Activated CD4-positive, alpha-beta memory T cell treated with anti-CD3 and anti-CD28 coated beads for 36 hours (primary cell): ENCODE measurements around the gene DPP10. TPM values are rescaled to one million over a fixed set of nuclear protein-coding genes. Genes with fewer than 3 reads are reported as not detected.

Source experiments
- CTCF ChIA-PET: fragments of 350-600 bp; sonication (Branson Sonifier 250); formaldehyde crosslinking; loops from one replicate; lab custom pipeline; 2021; ENCODE audit warnings: antibody characterized with exemption, inconsistent platforms; lab: Charles Lee
- POLR2A ChIA-PET: fragments of 350-600 bp; sonication (Branson Sonifier 250); formaldehyde crosslinking; loops from one replicate; lab custom pipeline; 2021; ENCODE audit warnings: antibody characterized with exemption; lab: Charles Lee
- DNase-seq: peaks from one replicate; pipeline ENCODE4 v3.0.0-alpha.2; 2020
- H3K27ac Mint-ChIP-seq: one replicate; pipeline ENCODE4 v1.8.0; 2021; ENCODE audit warnings: mixed read lengths
- H3K27me3 Mint-ChIP-seq: one replicate; pipeline ENCODE4 v1.8.0; 2021; ENCODE audit warnings: mixed read lengths
- H3K36me3 Mint-ChIP-seq: one replicate; pipeline ENCODE4 v1.8.0; 2021; ENCODE audit warnings: mixed read lengths
- H3K4me1 Mint-ChIP-seq: one replicate; pipeline ENCODE4 v1.8.0; 2021; ENCODE audit warnings: low read depth, mixed read lengths
- H3K4me3 Mint-ChIP-seq: one replicate; pipeline ENCODE4 v1.8.0; 2021; ENCODE audit warnings: mild to moderate bottlenecking, mixed read lengths
- H3K9me3 Mint-ChIP-seq: one replicate; pipeline ENCODE4 v1.8.0; 2021; ENCODE audit warnings: mixed read lengths
- intact Hi-C: fragments of 100-400 bp; cut with micrococcal nuclease; formaldehyde crosslinking; loops from one replicate; pipeline ENCODE4 v1.15.1; 2023
- total RNA-seq, 2 experiments: library from RNA; stranded (reverse); gene quantifications; one replicate each; pipeline ENCODE4 v1.2.3, GENCODE V29; 2021

Gene DPP10
- total RNA-seq, 2 experiments from 2014 or later, result not detected

DNA sequence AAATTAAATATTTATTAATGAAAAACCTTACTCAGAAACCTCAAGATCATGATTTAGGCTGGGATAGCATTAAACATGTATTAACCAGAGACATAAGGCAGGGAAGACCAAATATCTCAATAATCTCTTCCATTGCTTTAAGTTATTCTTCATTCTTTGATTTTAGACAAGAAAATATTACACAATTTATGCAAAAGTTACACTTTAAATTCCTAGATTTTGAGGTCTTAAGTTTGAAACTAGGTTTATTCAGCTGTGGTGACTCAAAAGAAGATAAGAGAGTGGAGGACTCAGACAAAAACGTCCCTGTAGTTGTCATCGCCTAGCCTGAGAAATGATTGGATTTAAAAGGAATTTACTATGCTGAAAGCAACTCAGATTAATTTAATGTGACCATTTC is 1110.3 kb downstream of the DPP10 start:
- intact Hi-C loops, result no loop called here
- no peak overlapping the region for H3K27ac Mint-ChIP-seq
- no peaks in the 10 kb centered on the region for H3K36me3 Mint-ChIP-seq
- ChIA-PET CTCF (no interaction called here), POLR2A (no interaction called here)
- no peaks in the 10 kb centered on the region for H3K27me3 Mint-ChIP-seq
- DNase-seq, result no peak
- no peak overlapping the region for H3K4me3 Mint-ChIP-seq
- no peaks in the 10 kb centered on the region for H3K4me1 Mint-ChIP-seq
- H3K9me3 Mint-ChIP-seq, result peaks cover 23% of the 10 kb centered on the region

GRCh38 chr2:115554153-115554552 is 1111.7 kb downstream of the DPP10 start:
- ChIA-PET CTCF (no interaction called here), POLR2A (no interaction called here)
- H3K4me3 Mint-ChIP-seq, result no peak overlapping the region
- peaks cover 15% of the 10 kb centered on the region for H3K9me3 Mint-ChIP-seq
- intact Hi-C loops, result no loop called here
- H3K36me3 Mint-ChIP-seq, result no peaks in the 10 kb centered on the region
- H3K4me1 Mint-ChIP-seq, result no peaks in the 10 kb centered on the region
- DNase-seq, result no peak
- no peak overlapping the region for H3K27ac Mint-ChIP-seq
- no peaks in the 10 kb centered on the region for H3K27me3 Mint-ChIP-seq

DNA sequence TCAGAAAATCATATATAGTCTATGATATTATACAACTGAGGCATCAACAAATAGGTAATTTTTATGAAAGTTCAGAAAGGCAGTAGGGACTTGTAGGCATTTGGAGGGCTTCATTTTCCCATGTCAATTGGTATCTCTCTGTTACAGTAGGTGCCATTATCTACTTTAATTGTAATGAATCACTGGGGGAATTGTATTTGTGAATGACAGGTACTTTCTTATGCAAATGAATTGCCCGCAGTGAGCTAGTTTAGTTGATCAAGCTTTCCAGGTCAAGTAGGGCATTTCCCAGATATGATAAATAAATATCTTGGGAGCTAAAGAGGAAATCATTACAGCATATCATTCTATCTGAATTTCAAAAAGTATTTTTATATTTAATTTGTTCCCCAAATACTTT is 1116.3 kb downstream of the DPP10 start:
- Mint-ChIP-seq H3K27ac (no peak overlapping the region), H3K4me3 (no peak overlapping the region), H3K9me3 (peaks cover 12% of the 10 kb centered on the region), H3K27me3 (no peaks in the 10 kb centered on the region), H3K36me3 (no peaks in the 10 kb centered on the region), H3K4me1 (no peaks in the 10 kb centered on the region)
- DNase-seq, result no peak
- CTCF ChIA-PET, result no interaction called here
- intact Hi-C loops, result no loop called here
- POLR2A ChIA-PET, result no interaction called here

- ChIA-PET CTCF (no interaction called here), POLR2A (no interaction called here)
- Mint-ChIP-seq H3K27ac (no peak overlapping the region), H3K36me3 (no peaks in the 10 kb centered on the region), H3K4me1 (no peaks in the 10 kb centered on the region), H3K9me3 (peaks cover 15% of the 10 kb centered on the region), H3K27me3 (no peaks in the 10 kb centered on the region), H3K4me3 (no peak overlapping the region)
- intact Hi-C loops, result no loop called here
- DNase-seq, result no peak
Observed at GRCh38 chr2:115560666-115561065, 1118.2 kb downstream of the DPP10 start.

DNA sequence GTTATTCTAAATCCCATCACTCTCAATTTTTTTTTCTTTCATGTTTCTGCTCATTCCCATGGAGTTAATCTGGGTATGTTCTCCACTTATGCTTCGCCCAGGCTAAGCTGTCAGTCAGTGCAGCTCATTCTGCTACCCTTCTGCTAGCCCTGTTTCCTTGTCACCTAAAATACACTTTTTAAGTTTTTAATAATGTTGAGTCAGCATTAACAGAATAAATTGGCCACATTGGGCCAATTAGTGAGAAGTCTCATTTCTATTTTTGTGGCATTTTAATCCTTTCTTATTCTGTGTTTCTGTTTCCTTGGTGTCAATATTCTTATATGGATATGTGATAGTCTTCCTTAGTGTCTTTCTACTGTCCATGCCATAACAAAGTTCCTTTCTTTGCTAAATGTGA is 1126.2 kb downstream of the DPP10 start:
- H3K4me3 Mint-ChIP-seq, result no peak overlapping the region
- peaks cover 13% of the 10 kb centered on the region for H3K9me3 Mint-ChIP-seq
- H3K4me1 Mint-ChIP-seq, result no peaks in the 10 kb centered on the region
- H3K27ac Mint-ChIP-seq, result no peak overlapping the region
- H3K36me3 Mint-ChIP-seq, result no peaks in the 10 kb centered on the region
- no peaks in the 10 kb centered on the region for H3K27me3 Mint-ChIP-seq
- POLR2A ChIA-PET, result no interaction called here
- intact Hi-C loops, result no loop called here
- CTCF ChIA-PET, result no interaction called here
- DNase-seq, result no peak

GRCh38 chr2:115569547-115569946 is 1127.1 kb downstream of the DPP10 start:
- no peaks in the 10 kb centered on the region for H3K36me3 Mint-ChIP-seq
- no peak overlapping the region for H3K27ac Mint-ChIP-seq
- CTCF ChIA-PET, result no interaction called here
- no peaks in the 10 kb centered on the region for H3K27me3 Mint-ChIP-seq
- intact Hi-C loops, result no loop called here
- H3K9me3 Mint-ChIP-seq, result peaks cover 22% of the 10 kb centered on the region
- no peak for DNase-seq
- H3K4me3 Mint-ChIP-seq, result no peak overlapping the region
- POLR2A ChIA-PET, result no interaction called here
- no peaks in the 10 kb centered on the region for H3K4me1 Mint-ChIP-seq

DNA sequence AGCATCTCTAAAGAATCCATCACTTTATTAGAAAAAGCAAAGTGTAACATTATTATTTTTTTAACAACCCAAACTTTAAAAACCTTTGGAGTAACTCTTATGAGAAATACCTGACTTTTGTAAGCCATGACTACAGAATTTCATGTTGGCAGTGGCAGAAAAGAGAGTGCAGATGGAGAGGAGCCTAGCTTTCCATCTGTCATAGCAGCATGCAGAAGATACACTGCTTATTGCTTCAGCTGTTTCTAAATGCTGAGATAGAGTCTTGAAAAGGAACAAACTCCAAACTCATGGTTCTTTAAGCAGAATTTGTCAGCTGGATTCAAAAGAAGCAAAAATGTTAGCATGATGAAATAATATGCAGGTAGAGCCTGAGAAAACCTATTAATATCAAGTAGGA is 1130.3 kb downstream of the DPP10 start:
- POLR2A ChIA-PET, result no interaction called here
- no peak overlapping the region for H3K27ac Mint-ChIP-seq
- H3K27me3 Mint-ChIP-seq, result no peaks in the 10 kb centered on the region

GRCh38 chr2:115573756-115574155 is 1131.3 kb downstream of the DPP10 start:
- ChIA-PET CTCF (no interaction called here), POLR2A (no interaction called here)
- no peak overlapping the region for H3K27ac Mint-ChIP-seq
- peaks cover 11% of the 10 kb centered on the region for H3K9me3 Mint-ChIP-seq
- no peak for DNase-seq
- no peaks in the 10 kb centered on the region for H3K4me1 Mint-ChIP-seq
- no peaks in the 10 kb centered on the region for H3K27me3 Mint-ChIP-seq
- no peaks in the 10 kb centered on the region for H3K36me3 Mint-ChIP-seq
- intact Hi-C loops, result no loop called here
- H3K4me3 Mint-ChIP-seq, result no peak overlapping the region

More for the DNA sequence above, 1130.3 kb downstream of the DPP10 start:
- intact Hi-C loops, result no loop called here
- Mint-ChIP-seq H3K36me3 (no peaks in the 10 kb centered on the region), H3K9me3 (peaks cover 14% of the 10 kb centered on the region), H3K4me3 (no peak overlapping the region), H3K4me1 (no peaks in the 10 kb centered on the region)
- CTCF ChIA-PET, result no interaction called here
- no peak for DNase-seq

DNA sequence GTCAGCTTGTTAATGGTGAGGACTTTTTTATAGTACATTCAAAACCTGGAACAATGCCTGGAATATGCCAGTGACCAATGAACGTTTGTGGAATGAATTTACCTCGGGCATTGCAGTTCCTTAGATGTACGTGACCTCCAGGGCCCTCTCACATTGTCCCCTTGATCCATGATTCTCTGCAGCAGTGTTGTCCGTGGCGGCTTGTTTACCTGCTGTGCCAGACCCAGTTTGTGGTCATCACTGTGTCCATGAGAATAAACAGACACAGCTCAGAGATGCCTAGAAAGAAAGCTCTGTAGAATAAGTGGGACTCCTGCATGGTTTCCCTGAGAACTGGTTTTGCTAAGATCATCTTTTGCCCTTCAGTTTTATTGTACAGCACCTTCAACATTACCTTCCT is 1132.2 kb downstream of the DPP10 start:
- Mint-ChIP-seq H3K27ac (no peak overlapping the region), H3K4me1 (no peaks in the 10 kb centered on the region), H3K36me3 (no peaks in the 10 kb centered on the region), H3K4me3 (no peak overlapping the region), H3K9me3 (peaks cover 11% of the 10 kb centered on the region), H3K27me3 (no peaks in the 10 kb centered on the region)
- intact Hi-C loops, result no loop called here
- ChIA-PET CTCF (no interaction called here), POLR2A (no interaction called here)
- DNase-seq, result no peak

DNA sequence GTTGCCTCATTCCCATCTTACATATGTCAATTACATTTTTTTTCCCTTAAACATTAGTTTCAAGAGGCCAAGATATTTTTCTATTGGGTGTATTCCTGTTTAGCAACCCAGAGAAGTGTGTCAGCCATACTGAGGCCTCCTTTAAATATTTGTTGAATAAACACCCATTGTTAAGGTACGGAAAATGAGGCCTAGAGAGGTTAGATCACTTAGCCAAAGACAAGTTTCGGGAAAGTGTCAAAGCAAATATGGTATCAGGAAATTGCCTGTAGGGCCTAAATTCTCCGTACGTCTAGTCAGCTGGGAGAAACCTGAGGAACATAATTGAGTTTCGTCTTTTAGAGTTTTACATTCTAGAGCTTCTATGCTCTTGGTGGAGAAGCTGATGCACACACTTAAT is 1138.3 kb downstream of the DPP10 start:
- Mint-ChIP-seq H3K27me3 (no peaks in the 10 kb centered on the region), H3K27ac (no peak overlapping the region), H3K36me3 (no peaks in the 10 kb centered on the region), H3K9me3 (peaks cover 22% of the 10 kb centered on the region), H3K4me1 (no peaks in the 10 kb centered on the region), H3K4me3 (no peak overlapping the region)
- CTCF ChIA-PET, result no interaction called here
- intact Hi-C loops, result no loop called here
- POLR2A ChIA-PET, result no interaction called here
- DNase-seq, result no peak

- CTCF ChIA-PET, result no interaction called here
- POLR2A ChIA-PET, result no interaction called here
- intact Hi-C loops, result no loop called here
- Mint-ChIP-seq H3K36me3 (no peaks in the 10 kb centered on the region), H3K4me3 (no peak overlapping the region), H3K27ac (no peak overlapping the region), H3K9me3 (peaks cover 25% of the 10 kb centered on the region), H3K27me3 (no peaks in the 10 kb centered on the region), H3K4me1 (no peaks in the 10 kb centered on the region)
- no peak for DNase-seq
Observed at GRCh38 chr2:115584507-115584906, 1142.1 kb downstream of the DPP10 start.

GRCh38 chr2:115596659-115597375 is 1154.4 kb downstream of the DPP10 start:
- Mint-ChIP-seq H3K27me3 (no peaks in the 10 kb centered on the region), H3K9me3 (peaks cover 24% of the 10 kb centered on the region), H3K4me1 (no peaks in the 10 kb centered on the region), H3K27ac (no peak overlapping the region), H3K36me3 (peaks cover 3% of the 10 kb centered on the region), H3K4me3 (no peak overlapping the region)
- POLR2A ChIA-PET, result no interaction called here
- CTCF ChIA-PET, result no interaction called here
- no peak for DNase-seq
- intact Hi-C loops, result no loop called here

- Mint-ChIP-seq H3K9me3 (peaks cover 18% of the 10 kb centered on the region), H3K36me3 (no peaks in the 10 kb centered on the region), H3K4me1 (no peaks in the 10 kb centered on the region), H3K27ac (no peak overlapping the region), H3K4me3 (no peak overlapping the region), H3K27me3 (no peaks in the 10 kb centered on the region)
- ChIA-PET CTCF (no interaction called here), POLR2A (no interaction called here)
- no peak for DNase-seq
- intact Hi-C loops, result no loop called here
Observed at GRCh38 chr2:115603285-115603684, 1160.8 kb downstream of the DPP10 start.
